DMS 273 (cell line): ENCODE results near the gene RXFP2.

Experiments
- DNase-seq: peaks from one replicate; lab custom pipeline; 2025; ENCODE audit not compliant: unreplicated experiment; lab: John Stamatoyannopoulos, UW

Gene RXFP2

GRCh38 chr13:31767175-31767900 is 28.0 kb downstream of the RXFP2 start:
- no peak for DNase-seq

GRCh38 chr13:31768351-31768750 is 29.0 kb downstream of the RXFP2 start:
- DNase-seq: no peak

- DNase-seq: no peak
These were observed 30.2 kb downstream of the RXFP2 start for GRCh38 chr13:31769575-31769974.

GRCh38 chr13:31772231-31772630 is 32.9 kb downstream of the RXFP2 start:
- DNase-seq: no peak

DNA sequence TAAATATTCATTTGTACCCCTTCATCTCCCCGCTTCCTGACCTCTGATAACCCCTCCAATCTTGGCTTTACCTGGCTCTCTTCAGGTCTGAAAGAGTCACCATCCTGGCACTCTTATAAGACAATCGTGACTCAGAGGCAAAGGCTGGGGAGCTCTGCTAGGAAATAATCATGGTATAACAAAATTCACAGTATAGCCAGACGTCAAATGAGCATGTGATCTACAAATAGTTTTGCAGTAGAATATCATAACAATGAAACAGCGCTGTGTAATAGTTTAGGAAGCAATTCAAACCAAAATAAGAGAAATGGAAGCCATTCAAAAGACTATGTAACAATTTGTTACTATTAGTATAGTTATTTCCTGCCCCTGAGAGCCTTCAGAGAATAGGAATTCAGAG is 34.2 kb downstream of the RXFP2 start:
- DNase-seq: no peak

DNA sequence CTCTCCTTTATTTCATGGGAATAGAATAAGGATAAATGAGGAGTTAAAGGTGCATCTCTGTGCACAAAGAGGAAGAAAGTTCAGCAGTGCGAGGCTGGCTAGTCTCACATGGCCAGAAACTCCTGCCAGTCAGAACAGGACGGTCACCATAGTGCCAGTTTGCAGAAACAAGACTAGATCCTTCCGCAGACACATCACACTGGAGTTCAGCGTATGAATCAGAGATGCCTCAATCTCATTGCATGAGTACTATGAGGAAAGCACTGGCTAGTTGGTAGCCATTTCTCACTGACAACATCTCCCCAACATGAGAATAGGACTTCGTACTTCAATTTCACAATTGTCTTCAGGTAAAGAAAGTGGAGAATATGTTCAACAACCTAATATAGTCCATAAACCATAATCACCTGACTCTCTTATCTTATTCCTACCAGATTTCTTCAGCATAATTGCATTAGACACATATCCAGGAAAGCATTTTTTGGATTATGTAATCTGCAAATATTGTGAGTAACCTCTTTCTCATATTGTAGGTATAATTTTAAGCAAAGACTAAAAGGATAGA is 34.9 kb downstream of the RXFP2 start:
- DNase-seq: no peak

DNA sequence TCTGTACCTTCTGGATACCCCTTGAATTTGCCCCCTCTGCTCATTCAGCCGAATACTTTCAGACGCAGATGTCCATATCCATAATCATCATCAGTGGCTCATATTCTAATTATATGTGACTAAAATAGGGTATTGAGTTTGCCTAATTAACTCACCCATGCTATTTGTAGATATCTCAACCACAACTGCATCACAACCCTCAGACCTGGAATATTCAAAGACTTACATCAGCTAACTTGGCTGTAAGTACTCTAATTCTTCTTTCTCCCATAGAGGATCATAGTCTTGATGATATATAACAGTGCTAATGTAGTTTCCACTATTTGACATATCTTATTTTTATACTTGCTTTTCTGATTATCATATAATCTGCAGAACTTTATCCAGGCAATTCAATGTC is 35.8 kb downstream of the RXFP2 start:
- DNase-seq: no peak

DNA sequence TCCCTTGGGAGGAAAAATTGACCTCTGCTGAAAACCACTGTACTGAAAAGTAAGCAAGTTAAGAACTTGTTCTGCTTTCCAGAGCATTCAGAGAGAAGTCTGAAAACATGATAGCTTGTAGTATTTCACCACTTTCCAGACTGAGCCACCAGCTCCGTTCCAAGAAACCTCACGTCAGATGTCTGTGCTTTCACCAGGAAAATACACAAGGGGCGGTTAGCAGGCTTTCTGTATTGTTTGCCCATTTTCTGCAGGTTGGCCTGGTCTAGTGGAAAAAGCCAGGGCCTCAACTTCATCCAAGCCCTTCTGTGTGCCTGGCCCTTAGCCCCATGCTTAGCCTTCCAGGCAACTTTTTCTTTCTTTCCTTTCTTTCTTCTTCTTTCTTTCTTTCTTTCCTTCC is 36.4 kb downstream of the RXFP2 start:
- DNase-seq: no peak

DNA sequence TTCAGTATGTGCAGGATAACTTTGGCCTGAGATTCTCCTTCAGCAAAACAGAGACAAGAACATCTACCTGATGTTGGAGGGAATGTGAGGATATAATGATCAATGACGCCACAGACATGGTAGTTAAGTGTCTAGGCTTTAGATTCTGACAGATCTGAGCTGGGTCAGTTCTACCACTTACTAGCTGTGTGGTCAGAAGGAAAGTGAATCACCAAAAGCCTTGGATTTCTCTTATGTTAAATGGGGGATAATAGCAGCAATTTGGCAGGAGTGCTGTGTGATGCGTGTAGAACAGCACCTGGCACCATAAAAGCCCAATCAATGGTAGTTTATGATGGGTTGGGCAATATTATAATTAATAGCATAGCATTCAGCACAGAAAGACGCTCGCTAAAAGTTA is 41.7 kb downstream of the RXFP2 start:
- no peak for DNase-seq

DNA sequence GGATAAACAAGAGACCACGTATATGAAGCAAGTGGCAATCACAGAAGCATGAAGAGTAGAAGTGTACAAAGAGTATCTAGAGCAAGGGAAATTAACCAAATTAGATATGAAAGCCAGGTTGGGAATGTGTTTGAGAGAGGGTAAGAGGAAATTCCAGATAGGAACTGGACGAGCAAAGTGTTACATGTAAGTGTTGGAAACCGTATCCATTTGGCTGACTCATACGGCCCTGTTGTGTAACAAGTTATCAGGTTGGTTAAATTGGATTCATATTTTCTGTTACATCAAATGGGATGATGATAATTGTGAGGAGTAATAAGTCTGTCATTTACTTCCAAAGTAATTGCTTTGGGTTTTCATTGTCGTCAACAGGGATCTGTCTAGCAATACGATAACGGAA is 46.7 kb downstream of the RXFP2 start:
- DNase-seq: no peak

GRCh38 chr13:31790992-31791391 is 51.7 kb downstream of the RXFP2 start:
- DNase-seq: no peak

DNA sequence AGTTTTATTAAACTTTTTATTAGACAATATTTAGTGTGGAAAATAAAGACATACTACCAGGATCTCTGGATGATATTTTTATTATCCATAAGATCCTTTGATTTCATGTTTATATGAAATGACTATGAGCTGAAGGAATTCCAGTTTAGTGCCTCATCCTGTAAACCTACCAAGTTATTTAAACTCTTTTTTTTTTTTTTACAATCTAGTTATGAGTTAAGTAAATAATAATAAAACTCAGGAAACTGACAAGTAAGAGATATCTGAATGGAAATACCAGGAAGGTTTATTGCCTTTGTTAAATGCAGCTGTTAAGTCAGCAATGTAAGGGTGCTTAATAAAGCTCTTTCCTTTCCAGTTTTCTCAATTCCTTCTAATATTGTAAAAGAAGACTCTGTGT is 53.9 kb downstream of the RXFP2 start:
- no peak for DNase-seq

GRCh38 chr13:31794452-31794851 is 55.1 kb downstream of the RXFP2 start:
- no peak for DNase-seq

- DNase-seq: peak; percentile 46
These were observed 57.9 kb downstream of the RXFP2 start for GRCh38 chr13:31797154-31797775.

DNA sequence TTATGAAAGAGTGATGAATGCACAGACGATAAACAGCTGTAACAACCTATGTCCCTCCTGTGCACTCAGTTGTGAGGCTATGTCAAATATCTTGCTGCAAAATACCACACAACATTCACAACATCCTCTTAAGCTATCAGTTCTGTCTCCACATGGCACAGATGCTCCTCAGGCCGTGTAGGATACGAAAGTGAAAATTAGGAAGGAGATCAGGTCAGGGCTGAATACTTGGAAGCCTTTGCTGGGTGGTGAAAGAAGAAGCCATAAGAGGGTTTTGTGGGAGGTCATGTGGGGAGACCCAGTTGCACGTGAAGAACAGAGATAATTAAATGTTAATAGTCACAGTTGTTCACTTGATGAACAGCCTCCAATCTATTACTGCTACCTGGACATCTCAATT is 58.9 kb downstream of the RXFP2 start:
- no peak for DNase-seq

GRCh38 chr13:31801088-31801487 is 61.8 kb downstream of the RXFP2 start:
- no peak for DNase-seq

DNA sequence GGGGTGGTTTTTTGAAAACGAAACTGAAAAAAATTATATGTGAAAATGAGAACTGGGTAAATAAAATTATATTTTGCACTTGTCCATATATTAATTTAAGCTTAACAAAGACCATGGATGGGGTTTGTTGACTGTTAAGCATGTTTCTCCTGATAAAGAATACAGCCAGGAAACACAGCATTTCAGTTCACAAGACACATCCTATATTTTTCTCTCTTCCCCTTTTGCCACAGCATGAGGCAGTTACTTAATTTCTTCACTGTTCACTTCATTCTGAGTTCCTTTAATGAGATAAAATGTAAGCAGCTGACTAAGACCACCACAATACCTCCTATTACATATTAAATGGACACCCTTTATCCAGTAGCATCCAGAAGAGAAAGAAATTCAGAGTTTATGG is 64.0 kb downstream of the RXFP2 start:
- no peak for DNase-seq

DNA sequence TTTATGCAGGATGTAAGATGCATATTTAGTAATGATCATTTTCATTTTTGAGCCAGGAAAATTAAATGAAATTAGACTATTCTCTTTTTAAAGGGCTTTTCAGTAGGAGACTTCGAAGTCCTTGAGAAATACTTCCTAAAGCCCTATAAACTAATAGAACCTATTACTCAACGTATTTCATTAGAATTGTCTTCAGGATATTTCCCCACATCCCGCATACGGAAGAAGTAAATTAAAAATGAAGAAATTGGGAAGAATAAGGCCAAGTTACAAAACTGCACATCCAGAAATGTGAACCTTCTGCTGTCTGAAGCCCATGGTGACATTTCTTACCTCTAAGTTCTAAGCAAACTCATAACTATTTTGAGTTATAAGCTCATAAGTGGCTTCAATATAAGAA is 66.5 kb downstream of the RXFP2 start:
- no peak for DNase-seq

DNA sequence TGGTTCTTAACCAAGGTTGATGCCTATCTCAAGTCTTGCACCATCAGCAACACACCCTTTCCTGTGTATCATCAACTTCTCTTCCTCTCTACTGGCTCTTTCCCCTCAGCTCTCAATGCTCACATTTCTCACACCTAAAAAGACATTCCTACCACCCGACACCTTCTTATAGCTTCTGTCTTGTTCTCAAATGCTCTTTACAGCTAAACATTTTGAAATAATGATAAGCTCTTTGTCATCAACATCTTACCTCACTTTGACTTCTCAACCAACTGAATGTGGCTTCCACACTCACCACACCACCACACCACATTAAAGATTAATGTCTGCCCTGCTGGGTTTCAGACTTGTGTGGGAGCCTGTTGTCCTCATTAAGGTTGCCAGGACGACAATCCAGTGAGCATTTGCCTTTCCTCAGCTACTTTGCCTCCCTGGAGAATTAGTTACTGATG is 67.8 kb downstream of the RXFP2 start:
- peak; percentile 7 for DNase-seq

DNA sequence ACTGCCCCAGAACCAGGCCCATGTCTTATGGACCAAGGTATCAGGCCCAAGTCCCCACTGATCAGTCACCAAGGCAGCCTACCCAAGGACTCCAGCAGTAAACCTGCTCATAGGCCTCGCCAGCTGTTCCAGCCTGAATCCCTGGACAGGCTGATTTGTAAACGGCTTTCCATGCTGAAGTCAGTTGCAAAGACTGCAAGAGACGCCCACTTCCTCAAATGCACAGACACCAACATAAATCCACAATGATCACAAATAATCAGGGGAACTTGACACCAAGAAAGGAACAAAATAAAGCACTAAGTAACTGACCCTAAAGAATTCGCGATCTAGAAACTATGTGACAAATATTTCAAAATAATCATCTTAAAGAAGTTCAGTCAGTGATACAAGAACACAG is 75.2 kb downstream of the RXFP2 start:
- DNase-seq: no peak

GRCh38 chr13:31815361-31816144 is 76.2 kb downstream of the RXFP2 start:
- DNase-seq: no peak

GRCh38 chr13:31818236-31818635 is 78.9 kb downstream of the RXFP2 start:
- DNase-seq: no peak
